LNCAP (cell line): ENCODE measurements around the gene ZSCAN1.

Experiments used
- CTCF ChIP-seq: fragments of 450-650 bp; IDR thresholded peaks from 2 replicates; pipeline ENCODE4 v1.5.1; 2017; ENCODE audit warnings: mild to moderate bottlenecking

ZSCAN1 gene, protein sequence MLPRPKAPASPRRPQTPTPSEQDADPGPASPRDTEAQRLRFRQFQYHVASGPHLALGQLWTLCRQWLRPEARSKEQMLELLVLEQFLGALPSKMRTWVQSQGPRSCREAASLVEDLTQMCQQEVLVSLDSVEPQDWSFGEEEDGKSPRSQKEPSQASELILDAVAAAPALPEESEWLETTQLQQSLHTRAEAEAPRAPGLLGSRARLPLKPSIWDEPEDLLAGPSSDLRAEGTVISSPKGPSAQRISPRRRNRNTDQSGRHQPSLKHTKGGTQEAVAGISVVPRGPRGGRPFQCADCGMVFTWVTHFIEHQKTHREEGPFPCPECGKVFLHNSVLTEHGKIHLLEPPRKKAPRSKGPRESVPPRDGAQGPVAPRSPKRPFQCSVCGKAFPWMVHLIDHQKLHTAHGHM

DNA sequence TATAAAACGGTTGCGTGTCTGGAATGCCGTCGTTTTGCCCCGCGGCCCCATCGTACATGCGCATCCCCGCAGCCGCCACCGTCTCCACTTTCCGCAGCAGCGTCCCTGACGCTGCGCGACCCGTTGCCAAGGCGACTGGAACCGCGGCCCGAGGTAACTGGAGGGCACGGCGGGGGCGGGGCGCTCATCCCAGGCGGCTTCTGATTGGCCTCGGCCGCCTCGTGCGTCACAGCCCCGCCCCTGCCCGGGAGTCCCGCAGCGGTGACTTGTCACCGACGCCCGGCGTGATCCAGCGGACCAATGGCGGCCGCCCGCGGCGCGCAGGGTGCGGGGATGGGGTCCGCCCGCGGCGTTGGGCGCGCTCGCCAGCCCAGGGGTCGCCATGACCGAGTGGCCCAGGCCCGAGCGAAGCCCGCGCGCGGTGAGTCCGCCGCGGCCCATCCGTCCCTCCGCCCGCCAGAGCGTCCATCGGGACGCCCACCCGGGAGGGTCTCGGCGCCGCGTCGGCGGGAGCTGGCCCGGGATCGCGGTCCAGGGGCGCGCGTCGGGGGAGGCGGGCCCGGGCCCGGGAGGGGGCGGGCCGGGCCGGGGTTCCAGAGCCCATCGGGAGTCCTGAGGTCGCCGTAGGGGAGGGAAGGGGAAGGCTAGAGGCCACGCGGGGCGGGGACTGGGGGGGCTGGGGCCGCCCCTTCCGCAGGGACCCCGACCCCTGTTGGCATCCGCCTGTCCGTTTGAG is at the start of gene ZSCAN1:
Gene ZSCAN1 (plus strand): TSS at position 285 of the 736 bp plus-strand sequence. CDS start 3,812 bp downstream, outside the sequence.
- no peak for TF ChIP-seq CTCF

- TF ChIP-seq CTCF, result no peak
Observed at GRCh38 chr19:57992841-57993240, 41.0 kb upstream of the ZSCAN1 start.

DNA sequence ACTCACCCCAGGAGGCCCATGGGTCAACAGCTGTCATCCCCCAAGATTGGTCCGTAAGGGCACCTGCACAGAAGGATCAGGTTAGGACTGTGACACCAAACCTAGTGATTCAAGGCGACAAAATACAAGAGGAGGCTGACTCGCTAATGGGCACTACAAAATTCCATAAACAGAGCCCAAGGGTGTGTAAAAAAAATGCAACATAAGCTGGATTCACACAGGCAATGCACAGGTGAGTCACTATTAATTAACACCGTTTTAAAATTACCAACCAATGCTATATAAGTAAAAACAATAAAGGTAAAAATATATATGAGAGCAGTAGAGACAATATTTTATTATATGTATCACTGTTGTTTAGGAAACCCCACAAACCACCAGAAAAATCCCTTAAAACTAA is 33.1 kb upstream of the ZSCAN1 start:
- TF ChIP-seq CTCF, result no peak

DNA sequence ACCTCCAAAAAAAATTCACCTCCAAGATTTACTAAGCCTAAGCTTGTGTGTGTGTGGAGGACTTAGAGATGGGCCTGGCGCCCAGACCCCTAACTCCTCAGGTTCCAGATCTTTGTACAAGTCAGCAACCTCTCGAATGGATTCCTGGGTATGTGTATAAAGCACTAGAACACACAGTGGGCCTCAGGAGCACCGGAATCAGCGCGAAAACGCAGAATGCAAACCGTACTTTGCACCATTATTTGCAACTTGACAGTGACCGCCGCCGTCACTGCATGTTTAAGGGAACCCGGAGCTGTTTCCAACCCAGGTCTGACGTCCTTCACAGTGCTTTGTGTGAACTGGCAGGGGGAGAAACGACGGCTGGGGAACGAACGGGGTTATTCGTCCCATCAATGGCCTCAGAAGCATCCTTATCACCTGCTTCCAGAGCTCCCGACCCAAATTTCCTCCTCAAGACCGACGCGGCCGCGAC is 31.9 kb upstream of the ZSCAN1 start:
- no peak for TF ChIP-seq CTCF

GRCh38 chr19:58002384-58003173 is 31.2 kb upstream of the ZSCAN1 start, which contains the start of gene ZNF606:
Gene ZNF606, minus strand, starts transcription at chr19:58002820. Its CDS starts 1,501 bp downstream, at chr19:58001319.
- TF ChIP-seq CTCF, result no peak

DNA sequence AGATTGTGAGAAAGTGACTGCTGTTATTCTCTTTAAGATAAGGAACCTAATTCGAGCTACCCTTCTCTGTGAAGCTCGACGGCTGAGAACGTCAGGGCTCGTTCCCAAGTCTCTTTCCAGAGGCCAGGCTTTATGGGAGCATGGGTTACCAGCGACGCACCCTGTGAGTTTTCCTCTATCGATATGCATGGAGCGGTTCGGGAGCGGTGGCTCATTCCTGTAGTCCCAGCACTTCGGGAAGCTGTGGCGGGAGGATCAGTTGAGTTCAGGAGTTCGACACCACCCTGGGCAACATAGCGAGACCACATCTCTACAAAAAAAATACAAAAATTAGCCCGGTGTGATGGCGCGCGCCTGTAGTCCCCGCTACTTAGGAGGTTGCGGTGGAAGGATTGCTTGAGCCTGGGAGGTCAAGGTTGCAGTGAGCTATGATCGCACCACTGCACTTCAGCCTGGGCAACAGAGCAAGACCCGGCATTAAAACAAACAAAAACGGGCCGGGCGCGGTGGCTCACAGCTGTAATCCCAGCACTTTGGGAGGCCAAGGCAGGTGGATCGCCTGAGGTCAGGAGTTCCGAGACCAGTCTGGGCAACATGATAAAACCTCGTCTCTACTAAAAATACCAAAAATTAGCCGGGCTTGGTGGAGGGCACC is 30.5 kb upstream of the ZSCAN1 start:
- no peak for TF ChIP-seq CTCF

GRCh38 chr19:58007285-58007684 is 26.5 kb upstream of the ZSCAN1 start:
- TF ChIP-seq CTCF, result no peak
